H1 (cell line): ENCODE results near the gene SRCIN1. TPM values are rescaled to one million over a fixed set of nuclear protein-coding genes. Genes with fewer than 3 reads are reported as not detected.
A peak's percentile ranks its signal among the peaks of the same experiment; 100 is the strongest.

Experiments
- CTCF ChIA-PET: fragments of 300-600 bp; sonication (Branson Sonifier 250); formaldehyde crosslinking; loops from one replicate; lab custom pipeline; 2021; ENCODE audit not compliant: partially characterized antibody; lab: Charles Lee
- POLR2A ChIA-PET: fragments of 300-600 bp; sonication (Branson Sonifier 250); formaldehyde crosslinking; loops from one replicate; lab custom pipeline; 2021; ENCODE audit warnings: inconsistent platforms; ENCODE audit not compliant: partially characterized antibody; lab: Charles Lee
- DNase-seq, 2 experiments: peaks; one replicate each; pipeline versions ENCODE4 v3.0.0 to v3.0.0-alpha.2; 2010 to 2022; ENCODE audit warnings: low spot score in 2 of 2, low read depth in 1 of 2, mixed read lengths in 1 of 2
- FAIRE-seq: peaks from 2 replicates; lab custom pipeline; 2011; peaks lifted over from hg19 to GRCh38; lab: Jason Lieb, UNC
- H2AFZ ChIP-seq: 2 replicates; pipeline ENCODE4 v1.8.1; 2012; ENCODE audit warnings: low read length, inconsistent platforms
- H2AK5ac ChIP-seq: 2 replicates; pipeline ENCODE4 v1.6.1; 2013; ENCODE audit warnings: low read depth, low read length
- H2BK120ac ChIP-seq: replicated peaks from 2 replicates; pipeline ENCODE3; 2013; ENCODE audit warnings: low read depth, low read length, inconsistent platforms
- H2BK12ac ChIP-seq: 2 replicates; pipeline ENCODE4 v1.6.1; 2013; ENCODE audit warnings: low read depth, low read length
- H2BK15ac ChIP-seq: 2 replicates; pipeline ENCODE4 v1.6.1; 2013; ENCODE audit warnings: low read length
- H2BK20ac ChIP-seq: 2 replicates; pipeline ENCODE4 v1.6.1; 2013; ENCODE audit warnings: low read length
- H2BK5ac ChIP-seq: 2 replicates; pipeline ENCODE4 v1.6.1; 2013; ENCODE audit warnings: low read depth, low read length
- H3K14ac ChIP-seq: 2 replicates; pipeline ENCODE4 v1.6.1; 2013; ENCODE audit warnings: inconsistent platforms; ENCODE audit not compliant: insufficient read length
- H3K18ac ChIP-seq: 2 replicates; pipeline ENCODE4 v1.6.1; 2013; ENCODE audit warnings: low read length; ENCODE audit errors: extremely low read depth
- H3K23ac ChIP-seq: 2 replicates; pipeline ENCODE4 v1.6.1; 2013; ENCODE audit warnings: inconsistent platforms; ENCODE audit not compliant: insufficient read length
- H3K23me2 ChIP-seq: 2 replicates; pipeline ENCODE4 v1.6.1; 2013; ENCODE audit warnings: low read depth, low read length
- H3K27ac ChIP-seq: 2 replicates; pipeline ENCODE4 v1.6.1; 2011; ENCODE audit warnings: low read depth, low read length, inconsistent platforms
- H3K27me3 ChIP-seq, 4 experiments: replicated peaks in 1 of 4; 1 replicate in 1 of 4; 2 replicates in 3 of 4; pipeline versions ENCODE4 v1.6.1 to v1.8.1; 2011 to 2013; ENCODE audit warnings: low read length in 3 of 4, mild to moderate bottlenecking in 3 of 4, inconsistent platforms in 2 of 4, mixed read lengths in 2 of 4, moderate library complexity in 1 of 4; ENCODE audit not compliant: control insufficient read depth in 3 of 4, insufficient read depth in 3 of 4; ENCODE audit errors: extremely low read depth in 1 of 4
- H3K36me3 ChIP-seq, 4 experiments: 2 replicates each; pipeline versions ENCODE4 v1.6.1 to v1.8.1; 2011 to 2013; ENCODE audit warnings: mild to moderate bottlenecking in 4 of 4, low read length in 3 of 4, moderate library complexity in 2 of 4, control low read depth in 1 of 4, inconsistent platforms in 1 of 4; ENCODE audit not compliant: insufficient read depth in 4 of 4, control insufficient read depth in 2 of 4
- H3K4ac ChIP-seq: replicated peaks from 2 replicates; pipeline ENCODE3; 2013; ENCODE audit warnings: low read length, low read depth, mixed read lengths, inconsistent platforms; ENCODE audit not compliant: insufficient read length
- H3K4me1 ChIP-seq, 4 experiments: replicated peaks in 1 of 4; 1 replicate in 1 of 4; 2 replicates in 3 of 4; pipeline versions ENCODE4 v1.6.1 to v1.8.1; 2011 to 2013; ENCODE audit warnings: low read length in 3 of 4, inconsistent platforms in 2 of 4, mixed read lengths in 1 of 4; ENCODE audit not compliant: insufficient read depth in 4 of 4, control insufficient read depth in 3 of 4
- H3K4me2 ChIP-seq, 2 experiments: 2 replicates each; pipeline versions ENCODE4 v1.6.1 to v1.8.1; 2011 to 2013; ENCODE audit warnings: low read depth in 2 of 2, low read length in 2 of 2, control low read depth in 1 of 2, inconsistent platforms in 1 of 2, mild to moderate bottlenecking in 1 of 2; ENCODE audit not compliant: insufficient read depth in 1 of 2
- H3K4me3 ChIP-seq, 4 experiments: fragments of 200-600, 300-600 bp in 1 of 4; sonication (generic), shearing (Covaris generic), sonication (Bioruptor Twin) in 1 of 4; 2 replicates each; pipeline versions ENCODE4 v1.5.1 to v1.8.1; 2011 to 2016; ENCODE audit warnings: low read length in 4 of 4, low read depth in 3 of 4, control low read depth in 2 of 4, inconsistent platforms in 2 of 4, mild to moderate bottlenecking in 2 of 4, mixed read lengths in 1 of 4, moderate library complexity in 1 of 4; ENCODE audit not compliant: insufficient read depth in 2 of 4; ENCODE audit errors: extremely low read depth in 1 of 4
- H3K56ac ChIP-seq: replicated peaks from 2 replicates; pipeline ENCODE3; 2013; ENCODE audit warnings: low read depth, mild to moderate bottlenecking, mixed read lengths, low read length, inconsistent platforms; ENCODE audit not compliant: insufficient read length
- H3K79me1 ChIP-seq: 2 replicates; pipeline ENCODE4 v1.6.1; 2013; ENCODE audit warnings: low read depth, low read length, control low read depth
- H3K79me2 ChIP-seq, 2 experiments: 2 replicates each; pipeline versions ENCODE4 v1.6.1 to v1.8.1; 2012 to 2013; ENCODE audit warnings: low read length in 2 of 2, mild to moderate bottlenecking in 2 of 2, inconsistent platforms in 1 of 2; ENCODE audit not compliant: insufficient read depth in 2 of 2, control insufficient read depth in 1 of 2
- H3K9ac ChIP-seq, 4 experiments: replicated peaks in 1 of 4; 1 replicate in 1 of 4; 2 replicates in 3 of 4; pipeline versions ENCODE4 v1.6.1 to v1.8.1; 2011 to 2013; ENCODE audit warnings: low read depth in 3 of 4, low read length in 3 of 4, control low read depth in 2 of 4, mild to moderate bottlenecking in 2 of 4, moderate library complexity in 2 of 4, inconsistent platforms in 1 of 4; ENCODE audit errors: extremely low read depth in 1 of 4
- H3K9me3 ChIP-seq, 2 experiments: 2 replicates each; pipeline versions ENCODE4 v1.6.1 to v1.8.1; 2012 to 2013; ENCODE audit warnings: mild to moderate bottlenecking in 2 of 2, moderate library complexity in 2 of 2, control low read depth in 1 of 2, inconsistent platforms in 1 of 2, low read depth in 1 of 2, low read length in 1 of 2, mixed read lengths in 1 of 2; ENCODE audit not compliant: insufficient read depth in 2 of 2
- H4K20me1 ChIP-seq, 2 experiments: replicated peaks in 1 of 2; 2 replicates each; pipeline versions ENCODE3 to v1.8.1; 2011 to 2013; ENCODE audit warnings: inconsistent platforms in 2 of 2, low read length in 2 of 2, mild to moderate bottlenecking in 1 of 2; ENCODE audit not compliant: insufficient read depth in 2 of 2, control insufficient read depth in 1 of 2
- H4K5ac ChIP-seq: 2 replicates; pipeline ENCODE4 v1.6.1; 2013; ENCODE audit warnings: low read length, low read depth, mixed read lengths, inconsistent platforms; ENCODE audit not compliant: insufficient read length
- H4K8ac ChIP-seq: 2 replicates; pipeline ENCODE4 v1.8.0; 2013; ENCODE audit warnings: mild to moderate bottlenecking, moderate library complexity, low read length, inconsistent platforms; ENCODE audit not compliant: insufficient read depth; ENCODE audit errors: extremely low read depth
- H4K91ac ChIP-seq: replicated peaks from 2 replicates; pipeline ENCODE3; 2013; ENCODE audit warnings: low read length, mixed read lengths, inconsistent platforms; ENCODE audit not compliant: insufficient read length
- ATF2 ChIP-seq: IDR thresholded peaks from 2 replicates; pipeline ENCODE4 v1.6.1; 2012; ENCODE audit warnings: low read length, inconsistent platforms
- BACH1 ChIP-seq: IDR thresholded peaks from 2 replicates; pipeline ENCODE4 v1.6.1; 2012; ENCODE audit warnings: low read length, improper control_type of control experiment
- BCL11A ChIP-seq, 2 experiments: IDR thresholded peaks; one replicate each; pipeline ENCODE4 v1.6.1; 2011; ENCODE audit warnings: low read depth in 2 of 2, low read length in 2 of 2, mild to moderate bottlenecking in 2 of 2
- CEBPB ChIP-seq: IDR thresholded peaks from 2 replicates; pipeline ENCODE4 v1.6.1; 2012; ENCODE audit warnings: low read depth, low read length
- CHD1 ChIP-seq: IDR thresholded peaks from 2 replicates; pipeline ENCODE4 v1.6.1; 2012; ENCODE audit warnings: low read depth, low read length, improper control_type of control experiment
- CTBP2 ChIP-seq: IDR thresholded peaks from 2 replicates; pipeline ENCODE4 v1.7.0; 2011; ENCODE audit warnings: borderline replicate concordance, mild to moderate bottlenecking, moderate library complexity, mixed read lengths, low read length; ENCODE audit not compliant: insufficient read depth, insufficient read length
- EZH2 ChIP-seq: fragments of 200-600 bp; sonication (generic); IDR thresholded peaks from 2 replicates; pipeline ENCODE4 v1.7.1; 2012; ENCODE audit warnings: low read depth, mild to moderate bottlenecking, moderate library complexity, low read length, inconsistent platforms; ENCODE audit not compliant: severe bottlenecking
- KDM1A ChIP-seq: fragments of 200-600, 300-600 bp; sonication (generic); IDR thresholded peaks from 2 replicates; pipeline ENCODE4 v1.7.1; 2016; ENCODE audit warnings: mild to moderate bottlenecking, low read length, borderline replicate concordance
- KDM4A ChIP-seq: IDR thresholded peaks from one replicate; pipeline ENCODE4 v1.7.1; 2012; ENCODE audit warnings: low read depth, mild to moderate bottlenecking, moderate library complexity, low read length, inconsistent platforms; ENCODE audit not compliant: severe bottlenecking
- POU5F1 ChIP-seq: IDR thresholded peaks from 2 replicates; pipeline ENCODE4 v1.6.1; 2011; ENCODE audit warnings: low read depth, mild to moderate bottlenecking, low read length, moderate library complexity
- SRF ChIP-seq: IDR thresholded peaks from 2 replicates; pipeline ENCODE4 v1.6.1; 2011; ENCODE audit warnings: mild to moderate bottlenecking, low read depth, low read length, moderate library complexity
- WGBS, 2 experiments: shearing (Covaris generic) in 1 of 2; methylation state at CpG; one replicate each; pipeline versions ENCODE4 v1.1.6 to v1.1.7; 2013 to 2015; ENCODE audit warnings: low lambda C conversion rate in 2 of 2, mixed read lengths in 2 of 2, inconsistent platforms in 1 of 2, low coverage in 1 of 2, missing lambda C conversion rate in 1 of 2; ENCODE audit not compliant: insufficient replicate concordance in 2 of 2, insufficient coverage in 1 of 2, insufficient read length in 1 of 2; ENCODE audit errors: extremely low coverage in 1 of 2, missing lambda C conversion rate in 1 of 2; 5-methylcytosine and 5-hydroxymethylcytosine counted together
- polyA plus RNA-seq, 7 experiments: library from polyadenylated mRNA; depleted of rRNA in 3 of 7; stranded (reverse) in 5 of 7; unstranded in 2 of 7; fragments of >200 nt in 5 of 7; fragments of 200-250 nt in 2 of 7; gene quantifications; 1 replicate in 5 of 7; 2 replicates in 1 of 7; 4 replicates in 1 of 7; pipeline versions ENCODE4 v1.2.1 to v1.2.3, GENCODE V29; 2011 to 2013; ENCODE audit warnings: missing spikeins in 2 of 7, mixed read lengths in 2 of 7
- total RNA-seq: library from RNA; stranded (reverse); fragmentation: NEBNext Ultra II Directional; extraction: Animal tissue kit (Norgen Biotek cat#: 25700); gene quantifications from 2 replicates; pipeline ENCODE4 v1.2.1, GENCODE V29; 2021

SRCIN1 gene
- total and polyA plus RNA-seq, 2 of the 8 experiments (the other 6 are each of a cell fraction or from before 2014, with no cell fraction given), result 2.8 to 3.8 TPM

- 91% methylated on average over 2 of the region's 2 CpGs; no CpG with 5 or more reads in 1 of the 2 experiments for WGBS, 2 experiments
- Histone ChIP-seq H3K9me3 (peaks cover 0 to 10% of the 10 kb centered on the region in 2 experiments; a peak in 2 of 4 replicates), H2BK12ac (peak overlapping the region; percentile 90; the same call in 1 of the 2 replicates), H4K5ac (no peak overlapping the region), H4K20me1 (no peaks in the 10 kb centered on the region), H3K56ac (no peak overlapping the region), H3K4me1 (peaks cover 15 to 24% (median 18%) of the 10 kb centered on the region in 4 experiments), H3K27me3 (no peaks in the 10 kb centered on the region), H3K23ac (no peak overlapping the region), H3K36me3 (no peaks in the 10 kb centered on the region), H2BK20ac (peak overlapping the region; percentile 98; the same call in 1 of the 2 replicates), H3K4ac (no peak overlapping the region), H2AFZ (no peak overlapping the region), H3K14ac (no peak overlapping the region), H2BK120ac (no peak overlapping the region), H2AK5ac (0 out of 2 replicates have a peak overlapping the region, but pooled peaks have one; percentile 61), H3K4me2 (peak overlapping the region in 1 of 2 experiments; percentile 20; a peak in 2 of 4 replicates), H3K27ac (no peak overlapping the region), H2BK5ac (peak overlapping the region; percentile 49; the same call in 1 of the 2 replicates), H3K9ac (no peak overlapping the region), H4K91ac (no peak overlapping the region), H2BK15ac (0 out of 2 replicates have a peak overlapping the region, but pooled peaks have one; percentile 53), H3K79me2 (no peaks in the 10 kb centered on the region), H3K18ac (peak overlapping the region; percentile 24; the same call in 1 of the 2 replicates), H3K4me3 (no peak overlapping the region), H4K8ac (no peak overlapping the region), H3K79me1 (no peaks in the 10 kb centered on the region), H3K23me2 (peaks cover 4% of the 10 kb centered on the region; the same call in 1 of the 2 replicates)
- ChIA-PET POLR2A (interaction anchor here (1.0 to 1.5 kb wide), 3 partner anchors 9 to 161 kb away, joined by 3 to 5 read pairs (median 4); no protein-coding TSS in a partner anchor), CTCF (interaction anchor here (1.0 to 30.7 kb wide), 3 partner anchors 10 to 50 kb away, joined by 3 to 795 read pairs (median 4); partner anchors contain the start of gene EPOP)
- DNase-seq (no peak), FAIRE-seq (no peak)
- TF ChIP-seq BCL11A (IDR thresholded peaks at IDR 0.05; ENCODE audit: low read depth in 2 of 2, low read length in 2 of 2), result no peak
- no peak for TF ChIP-seq BACH1
- no peak for TF ChIP-seq ATF2
- no peak for TF ChIP-seq CEBPB
- no peak for TF ChIP-seq POU5F1
- no peak for TF ChIP-seq KDM4A
- no peak for TF ChIP-seq CTBP2
- TF ChIP-seq CHD1, result no peak
- TF ChIP-seq EZH2, result no peak
- no peak for TF ChIP-seq SRF
- TF ChIP-seq KDM1A, result no peak
Measured at GRCh38 chr17:38613525-38613980, 7.8 kb upstream of the SRCIN1 start.
